ENCODE measurements around the gene ETV3. TPM values are rescaled to one million over a fixed set of nuclear protein-coding genes. Genes with fewer than 3 reads are reported as not detected.

Gene ETV3
- total and polyA plus RNA-seq, 2 of the 4 experiments (the other 2 are of a cell fraction): 6.4 to 14.7 TPM

- H3K56ac ChIP-seq (ENCODE audit: extremely low read depth, insufficient read depth, low read length): no peak overlapping the region
- DNase-seq (no peak), ATAC-seq (ENCODE audit: low read depth) (no peak)
- no peak overlapping the region for H4K8ac ChIP-seq (ENCODE audit: low read depth in 2 of 2, low read length in 2 of 2)
- BruUV-seq (replicated peaks): no TSS peak
- H3K14ac ChIP-seq (replicated peaks; ENCODE audit: low read depth, low read length): no peak overlapping the region
- no peak overlapping the region for H3K23ac ChIP-seq (ENCODE audit: low read depth, low read length)
- no peak overlapping the region for H3K4me2 ChIP-seq (ENCODE audit: low read depth, low read length)
- no peak overlapping the region for H3K9ac ChIP-seq (ENCODE audit: low read depth, low read length)
- no peak overlapping the region for H3K18ac ChIP-seq (ENCODE audit: low read depth, low read length)
- no peak overlapping the region for H2BK20ac ChIP-seq (ENCODE audit: low read depth, low read length)
- peaks cover 19% of the 10 kb centered on the region for H3K27me3 ChIP-seq (ENCODE audit: control insufficient read depth, insufficient read depth, low read length)
- no peaks in the 10 kb centered on the region for H3K36me3 ChIP-seq (ENCODE audit: control insufficient read depth, insufficient read depth, low read length)
- H2AK9ac ChIP-seq (replicated peaks; ENCODE audit: low read depth, low read length, poor library complexity): no peak overlapping the region
- no peak overlapping the region for H3K27ac ChIP-seq (ENCODE audit: insufficient read depth, low read length)
- no peaks in the 10 kb centered on the region for H3K79me1 ChIP-seq (ENCODE audit: low read depth in 1 of 2, low read length in 2 of 2)
- TF ChIP-seq CTCF (conservative IDR thresholded peaks at IDR 0.05; ENCODE audit: low read depth, low read length) (no peak), MAZ (IDR thresholded peaks at IDR 0.05; ENCODE audit: borderline replicate concordance, low read depth, low read length) (no peak), BHLHE40 (IDR thresholded peaks at IDR 0.05; ENCODE audit: low read depth, low read length) (no peak), USF2 (IDR thresholded peaks at IDR 0.05; ENCODE audit: low read depth, low read length) (no peak), MXI1 (IDR thresholded peaks at IDR 0.05; ENCODE audit: borderline replicate concordance, low read depth, low read length) (no peak), CHD1 (IDR thresholded peaks at IDR 0.05; ENCODE audit: low read depth, low read length) (no peak), MAFK (IDR thresholded peaks at IDR 0.05; ENCODE audit: low read depth, low read length) (no peak), RFX5 (IDR thresholded peaks at IDR 0.05; ENCODE audit: low read depth, low read length) (no peak), ELK1 (IDR thresholded peaks at IDR 0.05; ENCODE audit: borderline replicate concordance, low read depth, low read length) (no peak), RCOR1 (IDR thresholded peaks at IDR 0.05; ENCODE audit: insufficient replicate concordance, low read length) (no peak), SMC3 (IDR thresholded peaks at IDR 0.05; ENCODE audit: low read depth, low read length) (no peak)
- no peaks in the 10 kb centered on the region for H4K20me1 ChIP-seq (ENCODE audit: insufficient read depth, low read length)
- H2BK120ac ChIP-seq (ENCODE audit: low read depth, low read length): no peak overlapping the region
- no peaks in the 10 kb centered on the region for H3K9me1 ChIP-seq (ENCODE audit: insufficient read depth, low read length)
- H4K91ac ChIP-seq (ENCODE audit: insufficient read depth, low read depth, low read length): no peak overlapping the region
- no peak overlapping the region for H2BK5ac ChIP-seq (ENCODE audit: low read depth, low read length, poor library complexity, severe bottlenecking)
- no peak overlapping the region for H3K4ac ChIP-seq (ENCODE audit: low read depth, low read length)
- WGBS, 2 experiments (ENCODE audit: extremely low coverage in 2 of 2, insufficient read length in 1 of 2): 60% methylated on average over 1 of the region's 10 CpGs; no CpG with 5 or more reads in 1 of the 2 experiments
- ChIA-PET POLR2A (ENCODE audit: unreplicated experiment) (interaction anchor here (0.6 kb wide), 1 partner anchor 135 kb away, joined by 3 read pairs; no protein-coding TSS in a partner anchor), CTCF (interaction anchor here (0.7 to 2.7 kb wide), 2 partner anchors 9 to 75 kb away, joined by 3 to 11 read pairs; no protein-coding TSS in a partner anchor)
- no peak overlapping the region for H2AFZ ChIP-seq (replicated peaks; ENCODE audit: low read length, poor library complexity)
- no peak overlapping the region for H3K4me3 ChIP-seq (ENCODE audit: insufficient read depth, low read depth, low read length)
- in situ Hi-C loops (cut with MboI; ENCODE audit: low sequenced_read_pairs) (no loop called here), dilution Hi-C loops (cut with HindIII; ENCODE audit: low sequenced_read_pairs, unreplicated experiment) (no loop called here), intact Hi-C loops (cut with micrococcal nuclease) (no loop called here)
- no peak overlapping the region for H4K5ac ChIP-seq (ENCODE audit: low read depth, low read length)
- no peaks in the 10 kb centered on the region for H3K9me3 ChIP-seq (ENCODE audit: control insufficient read depth, insufficient read depth, low read length)
- no peak overlapping the region for H2BK15ac ChIP-seq (ENCODE audit: low read depth, low read length)
- H2AK5ac ChIP-seq (ENCODE audit: low read depth, low read length): no peak overlapping the region
- no peaks in the 10 kb centered on the region for H3K4me1 ChIP-seq (ENCODE audit: control insufficient read depth, insufficient read depth, low read length)
Measured at GRCh38 chr1:157080714-157081113, 57.5 kb downstream of the ETV3 start.
